ENCODE data around the gene RAB5B.

Gene RAB5B

DNA sequence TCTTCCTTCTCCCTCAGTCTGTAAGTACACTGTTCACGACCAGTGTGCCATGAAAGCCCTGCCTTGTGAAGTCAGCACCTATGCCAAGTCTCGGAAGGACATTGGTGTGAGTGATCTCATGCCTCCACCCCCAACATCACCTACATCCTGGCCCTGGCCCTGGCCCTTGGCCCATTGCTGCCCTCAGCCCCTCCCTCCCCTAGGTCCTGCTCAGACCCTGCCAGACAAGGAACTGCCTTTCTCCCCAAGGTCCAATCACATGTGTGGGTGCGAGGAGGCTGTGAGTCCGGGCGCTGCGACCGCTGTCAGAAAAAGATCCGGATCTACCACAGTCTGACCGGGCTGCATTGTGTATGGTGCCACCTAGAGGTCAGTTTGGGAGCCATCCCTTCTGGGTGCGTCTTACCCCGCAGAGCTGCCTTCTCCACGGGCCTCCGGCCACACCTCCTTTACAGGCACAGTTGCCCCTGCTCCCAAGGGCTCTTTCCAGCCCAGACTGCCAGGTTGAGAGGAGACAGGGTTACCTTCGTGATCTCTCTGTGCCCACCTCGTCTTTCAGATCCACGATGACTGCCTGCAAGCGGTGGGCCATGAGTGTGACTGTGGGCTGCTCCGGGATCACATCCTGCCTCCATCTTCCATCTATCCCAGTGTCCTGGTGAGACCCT is 33.7 kb upstream of the RAB5B start (continued):
- TF ChIP-seq, protein P1, sequence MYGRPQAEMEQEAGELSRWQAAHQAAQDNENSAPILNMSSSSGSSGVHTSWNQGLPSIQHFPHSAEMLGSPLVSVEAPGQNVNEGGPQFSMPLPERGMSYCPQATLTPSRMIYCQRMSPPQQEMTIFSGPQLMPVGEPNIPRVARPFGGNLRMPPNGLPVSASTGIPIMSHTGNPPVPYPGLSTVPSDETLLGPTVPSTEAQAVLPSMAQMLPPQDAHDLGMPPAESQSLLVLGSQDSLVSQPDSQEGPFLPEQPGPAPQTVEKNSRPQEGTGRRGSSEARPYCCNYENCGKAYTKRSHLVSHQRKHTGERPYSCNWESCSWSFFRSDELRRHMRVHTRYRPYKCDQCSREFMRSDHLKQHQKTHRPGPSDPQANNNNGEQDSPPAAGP (tag by site-specific recombination; IDR thresholded peaks at IDR 0.05) = peak; percentile 75; the same call in 1 of the 2 replicates
- no peak for TF ChIP-seq ZNF837 (tag by site-specific recombination; IDR thresholded peaks at IDR 0.05)
- TF ChIP-seq MYNN (tag by site-specific recombination; IDR thresholded peaks at IDR 0.05; ENCODE audit: borderline replicate concordance) = no peak
- TF ChIP-seq, protein P2, sequence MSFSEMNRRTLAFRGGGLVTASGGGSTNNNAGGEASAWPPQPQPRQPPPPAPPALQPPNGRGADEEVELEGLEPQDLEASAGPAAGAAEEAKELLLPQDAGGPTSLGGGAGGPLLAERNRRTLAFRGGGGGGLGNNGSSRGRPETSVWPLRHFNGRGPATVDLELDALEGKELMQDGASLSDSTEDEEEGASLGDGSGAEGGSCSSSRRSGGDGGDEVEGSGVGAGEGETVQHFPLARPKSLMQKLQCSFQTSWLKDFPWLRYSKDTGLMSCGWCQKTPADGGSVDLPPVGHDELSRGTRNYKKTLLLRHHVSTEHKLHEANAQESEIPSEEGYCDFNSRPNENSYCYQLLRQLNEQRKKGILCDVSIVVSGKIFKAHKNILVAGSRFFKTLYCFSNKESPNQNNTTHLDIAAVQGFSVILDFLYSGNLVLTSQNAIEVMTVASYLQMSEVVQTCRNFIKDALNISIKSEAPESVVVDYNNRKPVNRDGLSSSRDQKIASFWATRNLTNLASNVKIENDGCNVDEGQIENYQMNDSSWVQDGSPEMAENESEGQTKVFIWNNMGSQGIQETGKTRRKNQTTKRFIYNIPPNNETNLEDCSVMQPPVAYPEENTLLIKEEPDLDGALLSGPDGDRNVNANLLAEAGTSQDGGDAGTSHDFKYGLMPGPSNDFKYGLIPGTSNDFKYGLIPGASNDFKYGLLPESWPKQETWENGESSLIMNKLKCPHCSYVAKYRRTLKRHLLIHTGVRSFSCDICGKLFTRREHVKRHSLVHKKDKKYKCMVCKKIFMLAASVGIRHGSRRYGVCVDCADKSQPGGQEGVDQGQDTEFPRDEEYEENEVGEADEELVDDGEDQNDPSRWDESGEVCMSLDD (tag by site-specific recombination; IDR thresholded peaks at IDR 0.05) = peak; percentile 61; the same call in 1 of the 2 replicates
- TF ChIP-seq GLIS2 (tag by site-specific recombination; IDR thresholded peaks at IDR 0.05) = 0 out of 2 replicates have a peak, but pooled peaks have one; percentile 17
- TF ChIP-seq ZBTB17 (tag by site-specific recombination; IDR thresholded peaks at IDR 0.05) = peak; percentile 80
- TF ChIP-seq HOXD13 (CRISPR knock-in tag; IDR thresholded peaks at IDR 0.05; ENCODE audit: borderline replicate concordance) = no peak
- no peak for TF ChIP-seq ZNF521 (tag by site-specific recombination; IDR thresholded peaks at IDR 0.05)
- no peak for TF ChIP-seq ZNF433 (tag by site-specific recombination; IDR thresholded peaks at IDR 0.05; ENCODE audit: low read depth)
- no peak for TF ChIP-seq BCL11A (tag by site-specific recombination; IDR thresholded peaks at IDR 0.05; ENCODE audit: low read depth)
- peak; percentile 91 for TF ChIP-seq ZFP37 (tag by site-specific recombination; IDR thresholded peaks at IDR 0.05)
- peak; percentile 90 for TF ChIP-seq ZNF600 (tag by site-specific recombination; IDR thresholded peaks at IDR 0.05)
- peak; percentile 77 for TF ChIP-seq ZNF660 (tag by site-specific recombination; IDR thresholded peaks at IDR 0.05)
- TF ChIP-seq SP7 (tag by site-specific recombination; IDR thresholded peaks at IDR 0.05) = peak; percentile 67; the same call in 1 of the 2 replicates
- TF ChIP-seq IKZF3 (tag by site-specific recombination; IDR thresholded peaks at IDR 0.05) = peak; percentile 18; the same call in 1 of the 2 replicates
- peak; percentile 44; the same call in 1 of the 2 replicates for TF ChIP-seq SP2 (tag by site-specific recombination; IDR thresholded peaks at IDR 0.05)
- TF ChIP-seq, protein P3, sequence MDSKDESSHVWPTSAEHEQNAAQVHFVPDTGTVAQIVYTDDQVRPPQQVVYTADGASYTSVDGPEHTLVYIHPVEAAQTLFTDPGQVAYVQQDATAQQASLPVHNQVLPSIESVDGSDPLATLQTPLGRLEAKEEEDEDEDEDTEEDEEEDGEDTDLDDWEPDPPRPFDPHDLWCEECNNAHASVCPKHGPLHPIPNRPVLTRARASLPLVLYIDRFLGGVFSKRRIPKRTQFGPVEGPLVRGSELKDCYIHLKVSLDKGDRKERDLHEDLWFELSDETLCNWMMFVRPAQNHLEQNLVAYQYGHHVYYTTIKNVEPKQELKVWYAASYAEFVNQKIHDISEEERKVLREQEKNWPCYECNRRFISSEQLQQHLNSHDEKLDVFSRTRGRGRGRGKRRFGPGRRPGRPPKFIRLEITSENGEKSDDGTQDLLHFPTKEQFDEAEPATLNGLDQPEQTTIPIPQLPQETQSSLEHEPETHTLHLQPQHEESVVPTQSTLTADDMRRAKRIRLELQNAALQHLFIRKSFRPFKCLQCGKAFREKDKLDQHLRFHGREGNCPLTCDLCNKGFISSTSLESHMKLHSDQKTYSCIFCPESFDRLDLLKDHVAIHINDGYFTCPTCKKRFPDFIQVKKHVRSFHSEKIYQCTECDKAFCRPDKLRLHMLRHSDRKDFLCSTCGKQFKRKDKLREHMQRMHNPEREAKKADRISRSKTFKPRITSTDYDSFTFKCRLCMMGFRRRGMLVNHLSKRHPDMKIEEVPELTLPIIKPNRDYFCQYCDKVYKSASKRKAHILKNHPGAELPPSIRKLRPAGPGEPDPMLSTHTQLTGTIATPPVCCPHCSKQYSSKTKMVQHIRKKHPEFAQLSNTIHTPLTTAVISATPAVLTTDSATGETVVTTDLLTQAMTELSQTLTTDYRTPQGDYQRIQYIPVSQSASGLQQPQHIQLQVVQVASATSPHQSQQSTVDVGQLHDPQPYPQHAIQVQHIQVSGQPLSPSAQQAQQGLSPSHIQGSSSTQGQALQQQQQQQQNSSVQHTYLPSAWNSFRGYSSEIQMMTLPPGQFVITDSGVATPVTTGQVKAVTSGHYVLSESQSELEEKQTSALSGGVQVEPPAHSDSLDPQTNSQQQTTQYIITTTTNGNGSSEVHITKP (tag by site-specific recombination; IDR thresholded peaks at IDR 0.05) = peak; percentile 65
- peak; percentile 85; the same call in 1 of the 2 replicates for TF ChIP-seq ZNF2 (tag by site-specific recombination; IDR thresholded peaks at IDR 0.05)
- TF ChIP-seq ZNF335 (tag by site-specific recombination; conservative IDR thresholded peaks at IDR 0.05) = 0 out of 2 replicates have a peak, but pooled peaks have one; percentile 25
- peak; percentile 23; the same call in 1 of the 2 replicates for TF ChIP-seq ZBTB48 (tag by site-specific recombination; IDR thresholded peaks at IDR 0.05)
- TF ChIP-seq ZNF24 (tag by site-specific recombination; IDR thresholded peaks at IDR 0.05) = peak; percentile 48; the same call in 1 of the 2 replicates
- TF ChIP-seq, protein P4, sequence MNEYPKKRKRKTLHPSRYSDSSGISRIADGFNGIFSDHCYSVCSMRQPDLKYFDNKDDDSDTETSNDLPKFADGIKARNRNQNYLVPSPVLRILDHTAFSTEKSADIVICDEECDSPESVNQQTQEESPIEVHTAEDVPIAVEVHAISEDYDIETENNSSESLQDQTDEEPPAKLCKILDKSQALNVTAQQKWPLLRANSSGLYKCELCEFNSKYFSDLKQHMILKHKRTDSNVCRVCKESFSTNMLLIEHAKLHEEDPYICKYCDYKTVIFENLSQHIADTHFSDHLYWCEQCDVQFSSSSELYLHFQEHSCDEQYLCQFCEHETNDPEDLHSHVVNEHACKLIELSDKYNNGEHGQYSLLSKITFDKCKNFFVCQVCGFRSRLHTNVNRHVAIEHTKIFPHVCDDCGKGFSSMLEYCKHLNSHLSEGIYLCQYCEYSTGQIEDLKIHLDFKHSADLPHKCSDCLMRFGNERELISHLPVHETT (tag by site-specific recombination; IDR thresholded peaks at IDR 0.05) = 0 out of 2 replicates have a peak, but pooled peaks have one; percentile 48
- no peak for TF ChIP-seq ZNF76 (tag by site-specific recombination; IDR thresholded peaks at IDR 0.05; ENCODE audit: borderline replicate concordance, low read depth)
- TF ChIP-seq KLF16 (tag by site-specific recombination; IDR thresholded peaks at IDR 0.05) = peak; percentile 68; the same call in 1 of the 2 replicates
- no peak for TF ChIP-seq ZNF394 (tag by site-specific recombination; IDR thresholded peaks at IDR 0.05; ENCODE audit: borderline replicate concordance)
- peak; percentile 69 for TF ChIP-seq ZFHX2 (tag by site-specific recombination; conservative IDR thresholded peaks at IDR 0.05)
- TF ChIP-seq KLF8 (tag by site-specific recombination; IDR thresholded peaks at IDR 0.05) = peak; percentile 43; the same call in 1 of the 2 replicates
- no peak for TF ChIP-seq ZNF350 (tag by site-specific recombination; IDR thresholded peaks at IDR 0.05)
- TF ChIP-seq, protein P5, sequence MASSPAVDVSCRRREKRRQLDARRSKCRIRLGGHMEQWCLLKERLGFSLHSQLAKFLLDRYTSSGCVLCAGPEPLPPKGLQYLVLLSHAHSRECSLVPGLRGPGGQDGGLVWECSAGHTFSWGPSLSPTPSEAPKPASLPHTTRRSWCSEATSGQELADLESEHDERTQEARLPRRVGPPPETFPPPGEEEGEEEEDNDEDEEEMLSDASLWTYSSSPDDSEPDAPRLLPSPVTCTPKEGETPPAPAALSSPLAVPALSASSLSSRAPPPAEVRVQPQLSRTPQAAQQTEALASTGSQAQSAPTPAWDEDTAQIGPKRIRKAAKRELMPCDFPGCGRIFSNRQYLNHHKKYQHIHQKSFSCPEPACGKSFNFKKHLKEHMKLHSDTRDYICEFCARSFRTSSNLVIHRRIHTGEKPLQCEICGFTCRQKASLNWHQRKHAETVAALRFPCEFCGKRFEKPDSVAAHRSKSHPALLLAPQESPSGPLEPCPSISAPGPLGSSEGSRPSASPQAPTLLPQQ (tag by site-specific recombination; IDR thresholded peaks at IDR 0.05) = peak; percentile 57; the same call in 1 of the 2 replicates
- TF ChIP-seq EGR2 (tag by site-specific recombination; IDR thresholded peaks at IDR 0.05; ENCODE audit: low read depth) = peak; percentile 43
